ENCODE measurements around the gene TMEM17.

- TF ChIP-seq CTCF (IDR thresholded peaks at IDR 0.05) (no peak), POLR2A (IDR thresholded peaks at IDR 0.05) (no peak)
Observed at GRCh38 chr2:62485761-62486438, 20.1 kb downstream of the TMEM17 start.

Measured in esophagus squamous epithelium (tissue), 4 donors.